Cerebellar nuclear complex (tissue), 1 donor: ENCODE measurements around the gene TLR5.

Experiments used
- DNase-seq, 2 experiments: peaks; one replicate each; lab custom pipeline; 2025; lab: John Stamatoyannopoulos, UW

The TLR5 gene

DNA sequence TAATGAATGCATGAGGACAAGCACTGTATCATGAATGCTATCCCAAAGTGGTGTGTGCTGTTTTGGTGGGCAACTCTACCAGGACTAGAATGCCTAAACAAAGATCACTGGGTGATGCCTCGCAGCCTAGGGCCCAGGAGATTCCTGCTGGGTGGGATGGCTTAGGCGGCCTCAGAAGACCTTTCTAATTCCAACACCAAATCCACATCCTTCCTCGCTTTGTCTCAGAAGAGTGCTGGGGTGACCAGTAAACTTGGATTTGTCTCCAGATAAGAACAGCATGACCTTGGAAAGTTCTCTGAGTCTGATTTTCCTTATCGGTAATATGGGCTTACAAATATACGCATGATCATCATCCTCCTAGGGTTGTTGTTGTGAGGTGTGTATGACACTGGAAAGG, 76.6 kb downstream of the TLR5 start:
- no peak for DNase-seq

- DNase-seq, result no peak
Measured at GRCh38 chr1:223062177-223062576, 80.9 kb downstream of the TLR5 start.

- DNase-seq, result no peak
Measured at GRCh38 chr1:223059526-223059925, 83.5 kb downstream of the TLR5 start.
